GM21737 (cell line): ENCODE results near the gene SETD1A.
A peak's percentile ranks its signal among the peaks of the same experiment; 100 is the strongest.

ENCODE experiments used
- ATAC-seq: cut with Tn5 transposase; IDR thresholded peaks from one replicate; pipeline ENCODE4 v1.9.1; 2021; ENCODE audit warnings: mild to moderate bottlenecking, moderate library complexity; ENCODE audit not compliant: unreplicated experiment

Gene SETD1A

DNA sequence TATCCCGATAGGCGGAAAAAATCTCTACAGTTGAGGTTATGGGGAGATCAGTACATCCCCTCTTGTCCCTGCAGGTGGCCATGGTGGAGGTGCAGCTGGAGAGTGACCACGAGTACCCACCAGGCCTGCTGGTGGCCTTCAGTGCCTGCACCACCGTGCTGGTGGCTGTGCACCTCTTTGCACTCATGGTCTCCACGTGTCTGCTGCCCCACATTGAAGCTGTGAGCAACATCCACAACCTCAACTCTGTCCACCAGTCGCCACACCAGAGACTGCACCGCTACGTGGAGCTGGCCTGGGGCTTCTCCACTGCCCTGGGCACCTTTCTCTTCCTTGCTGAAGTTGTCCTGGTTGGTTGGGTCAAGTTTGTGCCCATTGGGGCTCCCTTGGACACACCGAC, 4.4 kb upstream of the SETD1A start:
- ATAC-seq = no peak

DNA sequence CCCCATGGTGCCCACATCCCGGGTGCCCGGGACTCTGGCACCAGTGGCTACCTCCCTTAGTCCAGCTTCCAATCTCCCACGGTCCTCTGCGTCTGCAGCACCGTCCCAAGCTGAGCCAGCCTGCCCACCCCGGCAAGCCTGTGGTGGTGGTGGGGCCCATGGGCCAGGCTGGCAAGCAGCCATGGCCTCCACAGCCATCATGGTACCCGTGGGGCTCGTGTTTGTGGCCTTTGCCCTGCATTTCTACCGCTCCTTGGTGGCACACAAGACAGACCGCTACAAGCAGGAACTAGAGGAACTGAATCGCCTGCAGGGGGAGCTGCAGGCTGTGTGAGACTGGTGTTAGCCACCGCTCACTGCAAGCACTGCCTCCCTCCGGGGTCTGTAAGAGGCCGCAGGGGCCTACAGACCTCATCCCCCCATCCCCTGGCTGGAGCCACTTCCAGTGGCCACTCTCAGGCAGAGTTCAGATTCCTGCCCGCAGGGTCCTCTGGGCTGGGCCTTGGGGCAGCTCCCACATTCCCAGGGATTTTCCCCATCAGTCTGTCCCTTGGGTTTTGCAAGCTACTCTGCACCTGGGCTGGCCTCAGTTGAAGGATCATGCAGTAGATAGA, 3.9 kb upstream of the SETD1A start:
- no peak for ATAC-seq

GRCh38 chr16:30954993-30955392, 2.6 kb upstream of the SETD1A start:
- no peak for ATAC-seq

- ATAC-seq = peak; percentile 41
Observed at GRCh38 chr16:30956601-30957455, 726 bp upstream of the SETD1A start.

- ATAC-seq = peak; percentile 33
Observed at GRCh38 chr16:30958175-30959079, 873 bp downstream of the SETD1A start.

GRCh38 chr16:30961384-30961783, 3.8 kb downstream of the SETD1A start:
- ATAC-seq = no peak

DNA sequence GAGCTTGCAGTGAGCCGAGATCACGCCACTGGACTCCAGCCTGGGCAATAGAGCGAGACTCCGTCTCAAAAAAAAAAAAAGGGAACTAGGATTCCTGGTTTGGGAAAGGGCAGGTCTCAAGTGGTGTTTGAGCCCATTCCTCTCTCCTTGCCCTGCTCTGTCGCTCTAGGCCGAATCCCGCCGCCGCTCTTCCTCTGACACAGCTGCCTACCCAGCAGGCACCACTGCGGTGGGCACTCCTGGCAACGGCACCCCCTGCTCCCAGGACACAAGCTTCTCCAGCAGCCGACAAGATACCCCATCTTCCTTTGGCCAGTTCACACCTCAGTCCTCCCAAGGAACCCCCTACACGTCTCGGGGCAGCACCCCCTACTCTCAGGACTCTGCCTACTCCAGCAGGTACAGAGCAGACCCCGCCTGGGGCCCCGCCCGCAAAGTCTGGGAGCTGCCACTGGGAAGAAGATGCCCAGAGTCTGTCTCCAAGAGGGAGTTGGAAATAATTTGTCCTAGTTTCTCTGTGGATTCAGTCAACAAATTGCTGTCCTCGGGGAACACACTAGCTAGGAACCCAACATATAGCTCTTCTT, 6.5 kb downstream of the SETD1A start:
- ATAC-seq = no peak

DNA sequence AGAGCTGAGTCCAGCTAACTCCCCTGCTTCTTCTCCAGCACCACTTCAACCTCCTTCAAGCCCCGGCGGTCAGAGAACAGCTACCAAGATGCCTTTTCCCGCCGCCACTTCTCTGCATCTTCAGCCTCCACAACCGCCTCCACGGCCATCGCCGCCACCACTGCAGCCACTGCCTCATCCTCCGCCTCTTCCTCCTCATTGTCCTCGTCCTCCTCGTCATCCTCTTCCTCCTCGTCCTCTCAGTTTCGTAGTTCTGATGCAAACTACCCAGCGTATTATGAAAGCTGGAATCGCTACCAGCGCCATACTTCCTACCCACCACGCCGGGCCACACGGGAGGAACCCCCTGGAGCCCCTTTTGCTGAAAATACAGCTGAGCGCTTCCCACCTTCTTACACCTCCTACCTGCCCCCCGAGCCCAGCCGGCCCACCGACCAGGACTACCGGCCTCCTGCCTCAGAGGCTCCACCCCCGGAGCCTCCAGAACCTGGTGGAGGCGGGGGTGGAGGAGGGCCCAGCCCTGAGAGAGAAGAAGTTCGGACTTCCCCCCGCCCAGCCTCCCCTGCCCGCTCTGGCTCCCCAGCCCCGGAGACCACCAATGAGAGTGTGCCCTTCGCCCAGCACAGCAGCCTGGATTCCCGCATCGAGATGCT, 7.1 kb downstream of the SETD1A start:
- no peak for ATAC-seq

DNA sequence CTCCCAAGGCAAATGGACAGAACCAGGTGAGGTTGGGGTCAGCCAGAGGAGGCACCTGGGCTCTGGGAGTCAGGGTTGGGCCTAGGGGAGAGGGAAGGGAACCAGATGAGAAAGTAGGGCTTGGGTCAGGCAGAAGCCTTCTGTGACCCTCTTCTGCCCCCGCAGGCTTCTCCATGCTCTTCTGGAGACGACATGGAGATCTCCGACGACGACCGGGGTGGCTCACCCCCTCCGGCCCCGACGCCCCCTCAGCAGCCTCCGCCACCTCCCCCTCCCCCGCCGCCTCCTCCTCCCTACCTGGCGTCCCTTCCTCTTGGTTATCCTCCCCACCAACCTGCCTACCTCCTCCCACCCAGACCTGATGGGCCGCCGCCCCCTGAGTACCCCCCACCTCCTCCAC, 7.9 kb downstream of the SETD1A start:
- no peak for ATAC-seq

DNA sequence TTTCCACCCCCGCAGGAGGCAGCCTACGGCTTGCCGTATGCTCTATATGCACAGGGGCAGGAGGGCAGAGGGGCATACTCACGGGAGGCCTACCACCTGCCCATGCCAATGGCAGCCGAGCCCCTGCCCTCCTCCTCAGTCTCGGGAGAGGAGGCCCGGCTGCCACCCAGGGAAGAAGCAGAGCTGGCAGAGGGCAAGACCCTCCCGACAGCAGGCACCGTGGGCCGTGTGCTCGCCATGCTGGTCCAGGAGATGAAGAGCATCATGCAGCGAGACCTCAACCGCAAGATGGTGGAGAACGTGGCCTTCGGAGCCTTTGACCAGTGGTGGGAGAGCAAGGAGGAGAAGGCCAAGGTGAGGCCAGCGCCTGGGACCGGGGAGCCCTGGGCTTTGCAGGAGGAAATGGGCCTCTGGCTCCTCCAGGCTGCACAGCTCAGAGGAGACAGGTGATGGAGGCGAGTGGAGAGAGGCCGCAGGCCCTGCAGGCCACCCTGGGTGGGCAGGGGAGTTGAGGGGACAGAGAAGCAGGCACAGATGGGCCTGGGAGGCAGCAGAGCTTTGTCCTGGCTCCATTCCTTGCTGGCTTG, 8.6 kb downstream of the SETD1A start:
- ATAC-seq = no peak

GRCh38 chr16:30967795-30968194, 10.2 kb downstream of the SETD1A start:
- ATAC-seq = no peak

DNA sequence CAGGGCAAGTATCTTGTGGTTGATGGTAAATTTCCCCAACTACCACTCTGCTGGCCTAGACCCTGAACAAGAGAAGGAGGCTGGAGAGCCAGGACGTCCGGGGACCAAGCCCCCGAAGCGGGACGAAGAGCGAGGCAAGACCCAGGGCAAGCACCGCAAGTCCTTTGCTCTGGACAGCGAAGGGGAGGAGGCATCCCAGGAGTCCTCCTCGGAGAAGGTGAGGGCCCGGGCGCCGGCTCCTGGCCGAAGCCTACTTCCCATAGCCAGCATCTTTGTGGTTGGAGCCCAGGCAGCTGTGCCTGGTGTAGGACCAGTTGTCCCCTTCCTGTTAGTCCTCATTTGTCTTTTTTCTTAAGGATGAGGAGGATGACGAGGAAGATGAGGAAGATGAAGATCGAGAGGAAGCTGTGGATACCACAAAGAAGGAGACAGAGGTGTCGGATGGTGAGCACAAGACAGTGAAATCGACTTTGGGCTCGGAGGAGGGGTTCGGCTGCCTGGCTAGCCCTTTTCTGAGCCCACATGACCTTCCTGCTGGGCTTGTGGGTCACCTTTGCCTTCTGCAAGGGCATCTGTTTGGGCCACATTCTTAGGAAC, 11.8 kb downstream of the SETD1A start:
- ATAC-seq = no peak

- ATAC-seq = no peak
Observed at GRCh38 chr16:30971298-30971697, 13.7 kb downstream of the SETD1A start.

- ATAC-seq = no peak
Observed at GRCh38 chr16:30972872-30973271, 15.3 kb downstream of the SETD1A start.

DNA sequence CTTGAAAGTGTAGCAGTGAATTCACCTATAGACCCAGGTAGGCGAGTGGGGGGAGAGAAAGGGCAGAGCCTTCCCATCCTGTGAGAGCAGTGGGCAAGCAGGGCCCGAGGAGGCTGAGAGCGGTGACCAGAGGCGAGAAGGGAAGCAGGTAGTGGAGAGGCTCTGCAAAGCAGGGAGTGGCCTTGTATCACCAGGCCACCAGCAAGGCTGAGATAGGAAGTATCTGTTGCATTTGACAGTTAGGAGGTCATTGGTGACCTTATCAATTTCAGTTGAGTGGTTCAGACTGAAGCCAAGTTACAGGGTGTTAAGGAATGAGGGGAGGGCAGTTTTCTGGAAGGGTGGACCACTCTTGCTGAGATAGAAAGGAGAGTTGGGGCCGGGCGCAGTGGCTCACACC, 16.8 kb downstream of the SETD1A start:
- no peak for ATAC-seq

- no peak for ATAC-seq
Observed at GRCh38 chr16:30976486-30976885, 18.9 kb downstream of the SETD1A start.

GRCh38 chr16:30977502-30977901, 19.9 kb downstream of the SETD1A start:
- ATAC-seq = no peak

- ATAC-seq = no peak
Observed at GRCh38 chr16:30979170-30980022, 21.8 kb downstream of the SETD1A start.

DNA sequence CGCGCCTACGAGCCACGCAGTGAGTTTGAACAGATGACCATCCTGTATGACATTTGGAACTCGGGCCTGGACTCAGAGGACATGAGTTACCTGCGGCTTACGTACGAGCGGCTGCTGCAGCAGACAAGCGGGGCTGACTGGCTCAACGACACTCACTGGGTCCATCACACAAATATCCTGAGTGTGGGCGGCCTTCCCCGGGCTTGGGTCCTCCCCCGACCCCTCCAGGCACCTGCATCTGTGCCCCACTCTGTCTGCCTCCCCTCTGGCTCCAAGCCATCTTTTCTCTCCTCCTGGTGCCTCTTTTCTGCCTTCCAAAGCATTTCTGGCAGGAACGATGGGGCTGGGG, 22.4 kb downstream of the SETD1A start:
- no peak for ATAC-seq
